ENCODE results near the gene LORICRIN.

- no peak for TF ChIP-seq TCF12 (IDR thresholded peaks at IDR 0.05; ENCODE audit: low read depth)
- no peak for TF ChIP-seq RAD21 (IDR thresholded peaks at IDR 0.05; ENCODE audit: low read depth)
- no peak for TF ChIP-seq EGR1 (IDR thresholded peaks at IDR 0.05)
- TF ChIP-seq TAF1 (IDR thresholded peaks at IDR 0.05; ENCODE audit: low read depth) = no peak
Measured at GRCh38 chr1:153305682-153306081, 46.2 kb downstream of the LORICRIN start.

Data from Ishikawa (cell line).